Astrocyte (in vitro differentiated cells and primary cell): ENCODE data around the gene NR1H3.

Source experiments
- EZH2 ChIP-seq: IDR thresholded peaks from 2 replicates; pipeline ENCODE4 v1.6.1; 2012; ENCODE audit warnings: mild to moderate bottlenecking, low read length, inconsistent platforms; ENCODE audit not compliant: insufficient read depth
- TF ChIP-seq, protein P1 (sequence below): IDR thresholded peaks from 2 replicates; pipeline ENCODE4 v1.5.1; 2011; ENCODE audit warnings: low read depth, mild to moderate bottlenecking, inconsistent platforms, low read length, moderate library complexity; ENCODE audit not compliant: insufficient read depth

DNA sequence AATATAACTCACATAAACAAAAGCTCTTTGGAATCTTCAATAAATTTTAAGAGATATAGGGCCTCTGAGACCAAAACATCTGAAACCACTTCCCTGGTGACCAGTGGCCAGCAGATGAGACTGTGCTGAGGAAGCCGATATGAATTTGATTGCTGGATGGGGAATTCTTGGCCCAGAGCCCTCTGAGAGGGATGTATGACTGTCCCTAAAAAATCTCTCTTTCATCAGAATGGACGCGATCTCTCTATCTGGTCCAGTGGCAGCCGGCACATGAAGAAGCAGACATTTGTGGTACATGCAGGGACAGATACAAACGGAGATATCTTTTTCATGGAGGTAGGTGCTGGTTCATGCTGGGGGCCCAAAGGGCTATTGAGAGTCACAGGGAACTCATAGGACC lies 57.2 kb downstream of the NR1H3 start:
- TF ChIP-seq EZH2: no peak
- TF ChIP-seq, protein P1, sequence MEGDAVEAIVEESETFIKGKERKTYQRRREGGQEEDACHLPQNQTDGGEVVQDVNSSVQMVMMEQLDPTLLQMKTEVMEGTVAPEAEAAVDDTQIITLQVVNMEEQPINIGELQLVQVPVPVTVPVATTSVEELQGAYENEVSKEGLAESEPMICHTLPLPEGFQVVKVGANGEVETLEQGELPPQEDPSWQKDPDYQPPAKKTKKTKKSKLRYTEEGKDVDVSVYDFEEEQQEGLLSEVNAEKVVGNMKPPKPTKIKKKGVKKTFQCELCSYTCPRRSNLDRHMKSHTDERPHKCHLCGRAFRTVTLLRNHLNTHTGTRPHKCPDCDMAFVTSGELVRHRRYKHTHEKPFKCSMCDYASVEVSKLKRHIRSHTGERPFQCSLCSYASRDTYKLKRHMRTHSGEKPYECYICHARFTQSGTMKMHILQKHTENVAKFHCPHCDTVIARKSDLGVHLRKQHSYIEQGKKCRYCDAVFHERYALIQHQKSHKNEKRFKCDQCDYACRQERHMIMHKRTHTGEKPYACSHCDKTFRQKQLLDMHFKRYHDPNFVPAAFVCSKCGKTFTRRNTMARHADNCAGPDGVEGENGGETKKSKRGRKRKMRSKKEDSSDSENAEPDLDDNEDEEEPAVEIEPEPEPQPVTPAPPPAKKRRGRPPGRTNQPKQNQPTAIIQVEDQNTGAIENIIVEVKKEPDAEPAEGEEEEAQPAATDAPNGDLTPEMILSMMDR: no peak
